Liver (tissue), 9 donors: ENCODE results near the gene EDNRA. TPM values are rescaled to one million over a fixed set of nuclear protein-coding genes. Genes with fewer than 3 reads are reported as not detected.

Experiments
- DNase-seq: peaks from one replicate; pipeline ENCODE4 v3.0.0-alpha.2; 2017; ENCODE audit warnings: low spot score
- H3K27ac ChIP-seq, 2 donors: one replicate each; pipeline ENCODE4 v1.7.0; 2013; ENCODE audit warnings: inconsistent platforms in 2 of 2, low read length in 2 of 2, control low read depth in 1 of 2, low read depth in 1 of 2, mild to moderate bottlenecking in 1 of 2
- H3K27me3 ChIP-seq, 4 donors: one replicate each; pipeline versions ENCODE4 v1.6.1 to v1.7.0; 2013; ENCODE audit warnings: low read length in 3 of 4, inconsistent platforms in 1 of 4, mild to moderate bottlenecking in 1 of 4, moderate library complexity in 1 of 4; ENCODE audit not compliant: control insufficient read depth in 4 of 4, insufficient read depth in 4 of 4
- H3K36me3 ChIP-seq, 4 donors: one replicate each; pipeline versions ENCODE4 v1.6.1 to v1.7.0; 2013; ENCODE audit warnings: low read length in 3 of 4, mild to moderate bottlenecking in 3 of 4, low read depth in 1 of 4, moderate library complexity in 1 of 4; ENCODE audit not compliant: control insufficient read depth in 4 of 4, insufficient read depth in 3 of 4
- H3K4me1 ChIP-seq, 4 donors: one replicate each; pipeline versions ENCODE4 v1.6.1 to v1.7.0; 2013; ENCODE audit warnings: low read length in 3 of 4, mild to moderate bottlenecking in 3 of 4, moderate library complexity in 1 of 4; ENCODE audit not compliant: control insufficient read depth in 4 of 4, insufficient read depth in 4 of 4
- H3K4me3 ChIP-seq, 3 donors: one replicate each; pipeline versions ENCODE4 v1.6.1 to v1.7.0; 2013; ENCODE audit warnings: low read length in 3 of 3, control low read depth in 1 of 3, low read depth in 1 of 3, mild to moderate bottlenecking in 1 of 3
- H3K9ac ChIP-seq, 2 donors: one replicate each; pipeline ENCODE4 v1.7.0; 2013; ENCODE audit warnings: low read length in 2 of 2, mild to moderate bottlenecking in 2 of 2, moderate library complexity in 2 of 2, control low read depth in 1 of 2, low read depth in 1 of 2
- H3K9me3 ChIP-seq, 4 donors: one replicate each; pipeline versions ENCODE4 v1.6.1 to v1.7.0; 2013; ENCODE audit warnings: low read length in 3 of 4; ENCODE audit not compliant: control insufficient read depth in 4 of 4
- ATF3 ChIP-seq: IDR thresholded peaks from 2 replicates; pipeline ENCODE4 v1.6.1; 2016; ENCODE audit warnings: antibody characterized with exemption
- CTCF ChIP-seq: fragments of 150-350 bp; IDR thresholded peaks from 2 replicates; pipeline ENCODE4 v1.5.1; 2017; ENCODE audit warnings: improper control_type of control experiment, low read depth, low read length; ENCODE audit not compliant: missing input control
- EGR1 ChIP-seq, 2 donors: IDR thresholded peaks; 2 replicates each; pipeline ENCODE4 v1.6.1; 2016 to 2018; ENCODE audit warnings: antibody characterized with exemption in 2 of 2, low read depth in 2 of 2
- FOXA1 ChIP-seq: IDR thresholded peaks from 2 replicates; pipeline ENCODE4 v1.6.1; 2016; ENCODE audit warnings: antibody characterized with exemption
- FOXA2 ChIP-seq: IDR thresholded peaks from 2 replicates; pipeline ENCODE4 v1.6.1; 2016; ENCODE audit warnings: antibody characterized with exemption
- HNF4A ChIP-seq, 2 donors: conservative IDR thresholded peaks; 2 replicates each; pipeline ENCODE4 v1.6.1; 2016; ENCODE audit warnings: antibody characterized with exemption in 2 of 2, mild to moderate bottlenecking in 2 of 2
- HNF4G ChIP-seq: IDR thresholded peaks from 2 replicates; pipeline ENCODE4 v1.6.1; 2016; ENCODE audit warnings: antibody characterized with exemption
- JUND ChIP-seq, 2 donors: IDR thresholded peaks; 2 replicates each; pipeline ENCODE4 v1.6.1; 2016; ENCODE audit warnings: antibody characterized with exemption in 2 of 2
- MAX ChIP-seq: IDR thresholded peaks from 2 replicates; pipeline ENCODE4 v1.6.1; 2016; ENCODE audit warnings: antibody characterized with exemption
- NR2F2 ChIP-seq: IDR thresholded peaks from 2 replicates; pipeline ENCODE4 v1.6.1; 2016; ENCODE audit warnings: antibody characterized with exemption
- RAD21 ChIP-seq, 2 donors: IDR thresholded peaks; 2 replicates each; pipeline ENCODE4 v1.6.1; 2016; ENCODE audit warnings: antibody characterized with exemption in 2 of 2, mild to moderate bottlenecking in 2 of 2
- REST ChIP-seq: IDR thresholded peaks from 2 replicates; pipeline ENCODE4 v1.6.1; 2016; ENCODE audit warnings: antibody characterized with exemption, mild to moderate bottlenecking
- RXRA ChIP-seq, 2 donors: IDR thresholded peaks; 2 replicates each; pipeline ENCODE4 v1.6.1; 2017 to 2018; ENCODE audit warnings: antibody characterized with exemption in 2 of 2, mild to moderate bottlenecking in 1 of 2
- SP1 ChIP-seq: IDR thresholded peaks from 2 replicates; pipeline ENCODE4 v1.6.1; 2018; ENCODE audit warnings: antibody characterized with exemption, mild to moderate bottlenecking
- TAF1 ChIP-seq: conservative IDR thresholded peaks from 2 replicates; pipeline ENCODE4 v1.6.1; 2016; ENCODE audit warnings: antibody characterized with exemption, mild to moderate bottlenecking
- YY1 ChIP-seq: IDR thresholded peaks from 2 replicates; pipeline ENCODE4 v1.6.1; 2016; ENCODE audit warnings: antibody characterized with exemption, mild to moderate bottlenecking
- ZBTB33 ChIP-seq: IDR thresholded peaks from 2 replicates; pipeline ENCODE4 v1.6.1; 2016; ENCODE audit warnings: antibody characterized with exemption
- WGBS: extraction: QIAGEN DNeasy Blood & Tissue Kit; methylation state at CpG from one replicate; pipeline ENCODE4 v1.1.7; 2013; 5-methylcytosine and 5-hydroxymethylcytosine counted together
- polyA plus RNA-seq, 2 donors: library from polyadenylated mRNA; stranded (reverse) in 1 of 2; unstranded in 1 of 2; fragments of 200-250 nt in 1 of 2; fragments of >200 nt in 1 of 2; fragmentation: Nextera tagmentation in 1 of 2; extraction: Ambion mirVana in 1 of 2; gene quantifications; one replicate each; pipeline versions ENCODE4 v1.2.1 to v1.2.3, GENCODE V29; 2013 to 2015
- total RNA-seq, 2 donors: library from RNA; depleted of rRNA; stranded (reverse); fragments of >200 nt; gene quantifications; one replicate each; pipeline ENCODE4 v1.2.3, GENCODE V29; 2014
- donor health status: healthy.
- donor health status: healthy.
- donor health status: healthy.
- donor health status: healthy.
- donor health status: healthy.

EDNRA gene
- total and polyA plus RNA-seq, 4 donors = 0.71 to 6.0 (median 1.1) TPM

- TF ChIP-seq REST = no peak
- no peak for TF ChIP-seq HNF4A (conservative IDR thresholded peaks at IDR 0.05)
- TF ChIP-seq NR2F2 = no peak
- no peak for TF ChIP-seq HNF4G
- TF ChIP-seq RXRA (IDR thresholded peaks at IDR 0.05) = no peak
- no peak for TF ChIP-seq SP1
- no peak for TF ChIP-seq ATF3
- no peak for TF ChIP-seq RAD21 (IDR thresholded peaks at IDR 0.05)
- no peak for TF ChIP-seq FOXA1
- no peak for TF ChIP-seq EGR1 (IDR thresholded peaks at IDR 0.05; ENCODE audit: low read depth in 2 of 2)
- TF ChIP-seq CTCF = no peak
- TF ChIP-seq MAX = no peak
- TF ChIP-seq JUND (IDR thresholded peaks at IDR 0.05) = no peak
- Histone ChIP-seq H3K27me3 (no peaks in the 10 kb centered on the region), H3K4me3 (no peak overlapping the region), H3K36me3 (no peaks in the 10 kb centered on the region), H3K9me3 (no peaks in the 10 kb centered on the region), H3K4me1 (no peaks in the 10 kb centered on the region), H3K27ac (no peak overlapping the region), H3K9ac (no peak overlapping the region)
- no peak for DNase-seq
- 64% methylated on average over 5 of the region's 5 CpGs for WGBS
Measured at GRCh38 chr4:147456706-147457105, 24.2 kb upstream of the EDNRA start.

- H3K27ac ChIP-seq = no peak overlapping the region
Measured at GRCh38 chr4:147461161-147461560, 19.7 kb upstream of the EDNRA start.

More at GRCh38 chr4:147461161-147461560, 19.7 kb upstream of the EDNRA start:
- 80% methylated on average over 1 of the region's 1 CpG for WGBS
- H3K4me3 ChIP-seq = no peak overlapping the region
- no peaks in the 10 kb centered on the region for H3K36me3 ChIP-seq
- H3K4me1 ChIP-seq = no peaks in the 10 kb centered on the region
- no peak for TF ChIP-seq MAX
- TF ChIP-seq ATF3 = no peak
- no peak for TF ChIP-seq SP1
- no peak for TF ChIP-seq FOXA1
- TF ChIP-seq RAD21 (IDR thresholded peaks at IDR 0.05) = no peak
- no peak for TF ChIP-seq HNF4G
- no peak for TF ChIP-seq YY1
- no peak for TF ChIP-seq ZBTB33
- no peak for TF ChIP-seq TAF1
- no peak for TF ChIP-seq REST
- no peak for TF ChIP-seq RXRA (IDR thresholded peaks at IDR 0.05)
- TF ChIP-seq NR2F2 = no peak
- no peak for TF ChIP-seq FOXA2
- peaks cover 0 to 5% (median 0%) of the 10 kb centered on the region in 4 donors for H3K9me3 ChIP-seq
- H3K9ac ChIP-seq = no peak overlapping the region
- DNase-seq = no peak
- H3K27me3 ChIP-seq = no peaks in the 10 kb centered on the region
